K562 (cell line): ENCODE results near the gene LY6G5B. TPM values are rescaled to one million over a fixed set of nuclear protein-coding genes. Genes with fewer than 3 reads are reported as not detected.
A peak's percentile ranks its signal among the peaks of the same experiment; 100 is the strongest.

Experiments
- ADNP ChIP-seq: fragments of 200-800 bp; sonication (Bioruptor generic); IDR thresholded peaks from 2 replicates; pipeline ENCODE4 v1.6.1; 2016; ENCODE audit warnings: missing genetic modification characterization, missing compliant biosample characterization
- ATF7 ChIP-seq: fragments of 450-650 bp; IDR thresholded peaks from 2 replicates; pipeline ENCODE4 v1.7.1; 2014; ENCODE audit warnings: mild to moderate bottlenecking, moderate library complexity
- HLTF ChIP-seq: fragments of 450-650 bp; IDR thresholded peaks from 2 replicates; pipeline ENCODE4 v1.6.1; 2016
- HNRNPH1 ChIP-seq: fragments of 200-400 bp; formaldehyde crosslinking; optimal IDR thresholded peaks from 2 replicates; pipeline ENCODE3; 2017; ENCODE audit warnings: low read depth, mild to moderate bottlenecking, low read length, moderate library complexity
- ILK ChIP-seq: fragments of 450-650 bp; IDR thresholded peaks from 2 replicates; pipeline ENCODE4 v1.6.1; 2016; ENCODE audit warnings: missing genetic modification characterization, low read depth, mild to moderate bottlenecking, missing compliant biosample characterization, moderate library complexity, borderline replicate concordance
- KAT2B ChIP-seq: IDR thresholded peaks from one replicate; pipeline ENCODE4 v1.6.1; 2012; ENCODE audit warnings: low read depth, mild to moderate bottlenecking, control low read depth, inconsistent platforms, low read length, moderate library complexity
- MEF2D ChIP-seq: conservative IDR thresholded peaks from 2 replicates; pipeline ENCODE4 v1.6.1; 2016; ENCODE audit warnings: low read depth, missing genetic modification characterization, missing compliant biosample characterization
- MXI1 ChIP-seq: IDR thresholded peaks from 2 replicates; pipeline ENCODE4 v1.6.1; 2011; ENCODE audit warnings: low read depth, mild to moderate bottlenecking, improper control_type of control experiment, low read length
- NKRF ChIP-seq: fragments of 450-650 bp; IDR thresholded peaks from 2 replicates; pipeline ENCODE4 v1.6.1; 2016; ENCODE audit warnings: borderline replicate concordance
- PHF8 ChIP-seq: fragments of 200-600 bp; sonication (generic); IDR thresholded peaks from 2 replicates; pipeline ENCODE4 v1.6.1; 2012; ENCODE audit warnings: mixed run types, mild to moderate bottlenecking, inconsistent platforms, low read length, moderate library complexity, borderline replicate concordance
- RBFOX2 ChIP-seq: fragments of 200-400 bp; formaldehyde crosslinking; IDR thresholded peaks from 2 replicates; pipeline ENCODE4 v1.6.1; 2017; ENCODE audit warnings: low read depth, mild to moderate bottlenecking, low read length, moderate library complexity
- RHOXF2B ChIP-seq: fragments of 250-450 bp; sonication (Bioruptor Pico); conservative IDR thresholded peaks from 2 replicates; pipeline ENCODE4 v1.5.1; 2021
- SFPQ ChIP-seq: fragments of 200-400 bp; formaldehyde crosslinking; IDR thresholded peaks from 2 replicates; pipeline ENCODE4 v1.6.1; 2017; ENCODE audit warnings: mild to moderate bottlenecking, low read depth, low read length, moderate library complexity
- U2AF1 ChIP-seq: fragments of 200-400 bp; formaldehyde crosslinking; optimal IDR thresholded peaks from 2 replicates; pipeline ENCODE3; 2017; ENCODE audit warnings: mild to moderate bottlenecking, low read depth, low read length, moderate library complexity
- ZBTB11 ChIP-seq, 3 experiments: fragments of 200-800 bp in 1 of 3; fragments of 250-450 bp in 1 of 3; fragments of 450-650 bp in 1 of 3; sonication (Bioruptor Pico) in 1 of 3; sonication (Bioruptor generic) in 1 of 3; formaldehyde crosslinking in 1 of 3; IDR thresholded peaks; 2 replicates each; pipeline versions ENCODE4 v1.6.1 to v1.8.0; 2016 to 2022; ENCODE audit warnings: mild to moderate bottlenecking in 2 of 3, missing genetic modification characterization in 2 of 3, missing compliant biosample characterization in 1 of 3, moderate library complexity in 1 of 3
- ZNF717 ChIP-seq: fragments of 250-450 bp; sonication (Bioruptor Pico); IDR thresholded peaks from 2 replicates; pipeline ENCODE4 v1.5.0; 2021
- polyA plus RNA-seq, 8 experiments: library from polyadenylated mRNA; depleted of rRNA in 4 of 8; stranded (reverse) in 5 of 8; unstranded in 3 of 8; fragments of >200 nt; fragmentation: Nextera tagmentation in 2 of 8; fragmentation: Illumina TruSeq in 1 of 8; extraction: Ambion mirVana in 2 of 8; extraction: Trizol in 1 of 8; gene quantifications; 2 replicates each; pipeline versions ENCODE4 v1.2.1 to v1.2.3, GENCODE V29; 2011 to 2014; ENCODE audit warnings: inconsistent platforms in 1 of 8, missing spikeins in 1 of 8
- total RNA-seq, 7 experiments: library from RNA; depleted of rRNA in 6 of 7; stranded (reverse); fragments of >200 nt in 6 of 7; fragmentation: Illumina TruSeq in 2 of 7; extraction: Trizol in 2 of 7; gene quantifications; 2 replicates each; pipeline versions ENCODE4 v1.2.1 to v1.2.3, GENCODE V29; 2011 to 2021; ENCODE audit warnings: low replicate concordance in 1 of 7
- TF ChIP-seq, protein P1 (sequence below): fragments of 450-650 bp; IDR thresholded peaks from 2 replicates; pipeline ENCODE4 v1.6.1; 2016; ENCODE audit warnings: antibody characterized with exemption

The LY6G5B gene
- total and polyA plus RNA-seq, 9 of the 15 experiments (the other 6 are each of a cell fraction or from before 2014, with no cell fraction given) = 6.0 to 27.0 (median 7.5) TPM

GRCh38 chr6:31681135-31681671, 11.4 kb downstream of the LY6G5B start (continued):
- TF ChIP-seq ATF7 (no peak), ADNP (tag) (no peak), PHF8 (no peak), HLTF (0 out of 2 replicates have a peak, but pooled peaks have one; percentile 62), MXI1 (no peak), U2AF1 (no peak), KAT2B (no peak), RBFOX2 (0 out of 2 replicates have a peak, but pooled peaks have one; percentile 23), RHOXF2B (no peak), MEF2D (tag) (no peak), NKRF (no peak), ZBTB11 (CRISPR knock-in tag; IDR thresholded peaks at IDR 0.05) (no peak), HNRNPH1 (no peak), ZNF717 (CRISPR knock-in tag) (no peak), ILK (tag) (no peak), SFPQ (no peak)
- TF ChIP-seq, protein P1, sequence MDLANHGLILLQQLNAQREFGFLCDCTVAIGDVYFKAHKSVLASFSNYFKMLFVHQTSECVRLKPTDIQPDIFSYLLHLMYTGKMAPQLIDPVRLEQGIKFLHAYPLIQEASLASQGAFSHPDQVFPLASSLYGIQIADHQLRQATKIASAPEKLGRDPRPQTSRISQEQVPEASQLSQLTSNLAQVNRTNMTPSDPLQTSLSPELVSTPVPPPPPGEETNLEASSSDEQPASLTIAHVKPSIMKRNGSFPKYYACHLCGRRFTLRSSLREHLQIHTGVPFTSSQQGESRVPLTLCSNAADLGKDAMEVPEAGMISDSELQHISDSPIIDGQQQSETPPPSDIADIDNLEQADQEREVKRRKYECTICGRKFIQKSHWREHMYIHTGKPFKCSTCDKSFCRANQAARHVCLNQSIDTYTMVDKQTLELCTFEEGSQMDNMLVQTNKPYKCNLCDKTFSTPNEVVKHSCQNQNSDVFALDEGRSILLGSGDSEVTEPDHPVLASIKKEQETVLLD = no peak
